Right lobe of liver (tissue), 4 donors: ENCODE results near the gene VEZT.

ENCODE experiments used
- CTCF ChIP-seq, 4 donors: fragments of 200-600 bp in 3 of 4; fragments of 450-650 bp in 1 of 4; IDR thresholded peaks; one replicate each; pipeline versions ENCODE4 v1.5.1 to v1.8.0; 2016 to 2022; ENCODE audit warnings: antibody characterized with exemption in 4 of 4, mild to moderate bottlenecking in 2 of 4
- POLR2A ChIP-seq: fragments of 450-650 bp; IDR thresholded peaks from one replicate; pipeline ENCODE4 v1.6.1; 2017; ENCODE audit warnings: antibody characterized with exemption, mild to moderate bottlenecking
- donor health status: DM: no; HTN: no; CAD: no.
- donor health status: DM: no; HTN: no; CAD: no.
- donor health status: DM: no; HTN: yes; CAD: no.

GRCh38 chr12:95220726-95221125 lies 3.1 kb downstream of the VEZT start:
- no peak for TF ChIP-seq CTCF (IDR thresholded peaks at IDR 0.05)
- no peak for TF ChIP-seq POLR2A
